Measurements from ENCODE around the gene FBXL7. TPM values are rescaled to one million over a fixed set of nuclear protein-coding genes. Genes with fewer than 3 reads are reported as not detected.

Gene FBXL7
- total and polyA plus RNA-seq, 2 donors (not counting 3 experiments of a cell fraction or from before 2014, with no cell fraction given), result 23.5 to 32.2 TPM

- no peak overlapping the region for H3K4me3 ChIP-seq (replicated peaks in 1 of 3; ENCODE audit: insufficient read depth in 1 of 3, low read depth in 1 of 3, low read length in 3 of 3)
- dilution Hi-C loops (cut with MboI; ENCODE audit: extremely low pct_ligation_motif_present, low sequenced_read_pairs) (no loop called here), intact Hi-C loops (cut with micrococcal nuclease) (no loop called here)
- H4K20me1 ChIP-seq (replicated peaks; ENCODE audit: control insufficient read depth, extremely low read depth, insufficient read depth, low read length), result peaks cover 10% of the 10 kb centered on the region
- no TSS peak for BruUV-seq (replicated peaks)
- no peak overlapping the region for H2AFZ ChIP-seq (ENCODE audit: low read depth, low read length)
- no peak overlapping the region for H3K4me2 ChIP-seq (ENCODE audit: insufficient read depth, low read length)
- H3K9me1 ChIP-seq (replicated peaks; ENCODE audit: control insufficient read depth, extremely low read depth, insufficient read depth, low read length), result no peaks in the 10 kb centered on the region
- FAIRE-seq (no peak), DNase-seq (ENCODE audit: low read depth, low spot score) (no peak)
- H3K27me3 ChIP-seq (ENCODE audit: control insufficient read depth in 2 of 2, insufficient read depth in 2 of 2, low read length in 2 of 2), result no peaks in the 10 kb centered on the region
- no peak overlapping the region for H3K9ac ChIP-seq (replicated peaks; ENCODE audit: extremely low read depth, insufficient read depth, low read length)
- H3K79me2 ChIP-seq (ENCODE audit: control insufficient read depth, insufficient read depth, low read length), result peaks cover 56% of the 10 kb centered on the region
- H3K36me3 ChIP-seq (ENCODE audit: control insufficient read depth in 2 of 2, extremely low read depth in 1 of 2, insufficient read depth in 2 of 2, low read length in 2 of 2), result peaks cover 0 to 2% of the 10 kb centered on the region in 2 experiments
- no peaks in the 10 kb centered on the region for H3K9me3 ChIP-seq (replicated peaks; ENCODE audit: control insufficient read depth, insufficient read depth, low read length)
- POLR2A ChIA-PET, result no interaction called here
- CTCF ChIA-PET, result interaction anchor here (1.9 kb wide), 1 partner anchor 12 kb away, joined by 6 read pairs; no protein-coding TSS in a partner anchor
- H3K27ac ChIP-seq (ENCODE audit: insufficient read depth, low read depth, low read length), result no peak overlapping the region
- no peak for TF ChIP-seq POLR2AphosphoS5 (IDR thresholded peaks at IDR 0.05; ENCODE audit: insufficient read depth, low read depth, low read length)
- TF ChIP-seq MAX (IDR thresholded peaks at IDR 0.05; ENCODE audit: insufficient read depth, insufficient read length), result no peak
- no peak for TF ChIP-seq FOS (IDR thresholded peaks at IDR 0.05; ENCODE audit: borderline replicate concordance, insufficient read depth, low read length)
- TF ChIP-seq JUN (IDR thresholded peaks at IDR 0.05; ENCODE audit: borderline replicate concordance, insufficient read depth, insufficient read length, low read depth), result no peak
- no peak for TF ChIP-seq POLR2A (IDR thresholded peaks at IDR 0.05; ENCODE audit: low read depth, low read length)
- TF ChIP-seq MYC (IDR thresholded peaks at IDR 0.05; ENCODE audit: low read depth, low read length), result no peak
- TF ChIP-seq EZH2 (IDR thresholded peaks at IDR 0.05; ENCODE audit: borderline replicate concordance, low read depth, low read length, severe bottlenecking), result no peak
- no peak for TF ChIP-seq GATA2 (IDR thresholded peaks at IDR 0.05; ENCODE audit: insufficient read depth, insufficient read length, low read depth, low read length)
- TF ChIP-seq, protein P1, sequence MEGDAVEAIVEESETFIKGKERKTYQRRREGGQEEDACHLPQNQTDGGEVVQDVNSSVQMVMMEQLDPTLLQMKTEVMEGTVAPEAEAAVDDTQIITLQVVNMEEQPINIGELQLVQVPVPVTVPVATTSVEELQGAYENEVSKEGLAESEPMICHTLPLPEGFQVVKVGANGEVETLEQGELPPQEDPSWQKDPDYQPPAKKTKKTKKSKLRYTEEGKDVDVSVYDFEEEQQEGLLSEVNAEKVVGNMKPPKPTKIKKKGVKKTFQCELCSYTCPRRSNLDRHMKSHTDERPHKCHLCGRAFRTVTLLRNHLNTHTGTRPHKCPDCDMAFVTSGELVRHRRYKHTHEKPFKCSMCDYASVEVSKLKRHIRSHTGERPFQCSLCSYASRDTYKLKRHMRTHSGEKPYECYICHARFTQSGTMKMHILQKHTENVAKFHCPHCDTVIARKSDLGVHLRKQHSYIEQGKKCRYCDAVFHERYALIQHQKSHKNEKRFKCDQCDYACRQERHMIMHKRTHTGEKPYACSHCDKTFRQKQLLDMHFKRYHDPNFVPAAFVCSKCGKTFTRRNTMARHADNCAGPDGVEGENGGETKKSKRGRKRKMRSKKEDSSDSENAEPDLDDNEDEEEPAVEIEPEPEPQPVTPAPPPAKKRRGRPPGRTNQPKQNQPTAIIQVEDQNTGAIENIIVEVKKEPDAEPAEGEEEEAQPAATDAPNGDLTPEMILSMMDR (IDR thresholded peaks at IDR 0.05; ENCODE audit: extremely low read depth in 1 of 2, insufficient read depth in 1 of 2, low read depth in 1 of 2, low read length in 2 of 2), result no peak
- peaks cover 18% of the 10 kb centered on the region for H3K4me1 ChIP-seq (ENCODE audit: control insufficient read depth, extremely low read depth, insufficient read depth, low read length)
Measured at GRCh38 chr5:15513911-15514310, 13.9 kb downstream of the FBXL7 start.

Data from endothelial cell of umbilical vein (primary cell).